ENCODE results near the gene YTHDF1.

YTHDF1 gene

GRCh38 chr20:63249891-63250290 is 34.0 kb upstream of the YTHDF1 start:
- WGBS (ENCODE audit: insufficient coverage) = 89% methylated on average over 13 of the region's 15 CpGs
- H3K9me3 ChIP-seq (ENCODE audit: control extremely low read depth in 1 of 5, control insufficient read depth in 4 of 5, insufficient read depth in 2 of 5, low read depth in 1 of 5, low read length in 4 of 5) = peaks cover 0 to 3% (median 0%) of the 10 kb centered on the region in 5 experiments
- H3K4me1 ChIP-seq (ENCODE audit: control extremely low read depth in 1 of 4, control insufficient read depth in 4 of 4, insufficient read depth in 4 of 4, low read length in 3 of 4) = peaks cover 0 to 14% (median 5%) of the 10 kb centered on the region in 4 experiments
- ChIA-PET POLR2A (no interaction called here), CTCF (no interaction called here)
- H3K4me3 ChIP-seq (ENCODE audit: control insufficient read depth in 1 of 7, extremely low read depth in 1 of 7, insufficient read depth in 4 of 7, low read depth in 2 of 7, low read length in 6 of 7) = no peak overlapping the region
- no peaks in the 10 kb centered on the region for H3K36me3 ChIP-seq (ENCODE audit: control insufficient read depth in 4 of 4, insufficient read depth in 4 of 4, low read length in 3 of 4)
- no peak for DNase-seq
- H3K27ac ChIP-seq (ENCODE audit: insufficient read depth in 1 of 2, low read depth in 1 of 2, low read length in 2 of 2, poor library complexity in 1 of 2, severe bottlenecking in 2 of 2) = no peak overlapping the region
- peaks cover 0 to 91% (median 42%) of the 10 kb centered on the region in 5 experiments for H3K27me3 ChIP-seq (replicated peaks in 2 of 5; ENCODE audit: control insufficient read depth in 4 of 5, insufficient read depth in 5 of 5, low read length in 4 of 5)

- Histone ChIP-seq H3K4me3 (ENCODE audit: control insufficient read depth in 1 of 7, extremely low read depth in 1 of 7, insufficient read depth in 4 of 7, low read depth in 2 of 7, low read length in 6 of 7) (no peak overlapping the region), H3K9me3 (ENCODE audit: control extremely low read depth in 1 of 5, control insufficient read depth in 4 of 5, insufficient read depth in 2 of 5, low read depth in 1 of 5, low read length in 4 of 5) (peaks cover 0 to 3% (median 0%) of the 10 kb centered on the region in 5 experiments), H3K36me3 (ENCODE audit: control insufficient read depth in 4 of 4, insufficient read depth in 4 of 4, low read length in 3 of 4) (no peaks in the 10 kb centered on the region), H3K27me3 (replicated peaks in 2 of 5; ENCODE audit: control insufficient read depth in 4 of 5, insufficient read depth in 5 of 5, low read length in 4 of 5) (peaks cover 0 to 84% (median 40%) of the 10 kb centered on the region in 5 experiments), H3K4me1 (ENCODE audit: control extremely low read depth in 1 of 4, control insufficient read depth in 4 of 4, insufficient read depth in 4 of 4, low read length in 3 of 4) (peaks cover 0 to 10% (median 3%) of the 10 kb centered on the region in 4 experiments), H3K27ac (ENCODE audit: insufficient read depth in 1 of 2, low read depth in 1 of 2, low read length in 2 of 2, poor library complexity in 1 of 2, severe bottlenecking in 2 of 2) (no peak overlapping the region)
- no peak for DNase-seq
- ChIA-PET POLR2A (no interaction called here), CTCF (interaction anchor here (1.0 kb wide), 1 partner anchor 26 kb away, joined by 4 read pairs; no protein-coding TSS in a partner anchor)
- 80% methylated on average over 23 of the region's 25 CpGs for WGBS (ENCODE audit: insufficient coverage)
Measured at GRCh38 chr20:63248835-63249591, 33.1 kb upstream of the YTHDF1 start.

GRCh38 chr20:63247671-63248228 is 31.8 kb upstream of the YTHDF1 start:
- H3K27me3 ChIP-seq (replicated peaks in 2 of 5; ENCODE audit: control insufficient read depth in 4 of 5, insufficient read depth in 5 of 5, low read length in 4 of 5) = peaks cover 0 to 72% (median 33%) of the 10 kb centered on the region in 5 experiments
- DNase-seq = no peak
- peaks cover 0 to under 1% (median 0%) of the 10 kb centered on the region in 5 experiments for H3K9me3 ChIP-seq (ENCODE audit: control extremely low read depth in 1 of 5, control insufficient read depth in 4 of 5, insufficient read depth in 2 of 5, low read depth in 1 of 5, low read length in 4 of 5)
- WGBS (ENCODE audit: insufficient coverage) = 77% methylated on average over 23 of the region's 24 CpGs
- no peaks in the 10 kb centered on the region for H3K36me3 ChIP-seq (ENCODE audit: control insufficient read depth in 4 of 4, insufficient read depth in 4 of 4, low read length in 3 of 4)
- peaks cover 0 to under 1% (median 0%) of the 10 kb centered on the region in 4 experiments for H3K4me1 ChIP-seq (ENCODE audit: control extremely low read depth in 1 of 4, control insufficient read depth in 4 of 4, insufficient read depth in 4 of 4, low read length in 3 of 4)
- CTCF ChIA-PET = interaction anchor here (1.0 to 1.6 kb wide), 2 partner anchors 13 to 25 kb away, joined by 4 to 5 read pairs; no protein-coding TSS in a partner anchor
- H3K4me3 ChIP-seq (ENCODE audit: control insufficient read depth in 1 of 7, extremely low read depth in 1 of 7, insufficient read depth in 4 of 7, low read depth in 2 of 7, low read length in 6 of 7) = no peak overlapping the region
- H3K27ac ChIP-seq (ENCODE audit: insufficient read depth in 1 of 2, low read depth in 1 of 2, low read length in 2 of 2, poor library complexity in 1 of 2, severe bottlenecking in 2 of 2) = no peak overlapping the region
- POLR2A ChIA-PET = no interaction called here

GRCh38 chr20:63246490-63247288 is 30.8 kb upstream of the YTHDF1 start:
- peaks cover 0 to 62% (median 24%) of the 10 kb centered on the region in 5 experiments for H3K27me3 ChIP-seq (replicated peaks in 2 of 5; ENCODE audit: control insufficient read depth in 4 of 5, insufficient read depth in 5 of 5, low read length in 4 of 5)
- no peak overlapping the region for H3K27ac ChIP-seq (ENCODE audit: insufficient read depth in 1 of 2, low read depth in 1 of 2, low read length in 2 of 2, poor library complexity in 1 of 2, severe bottlenecking in 2 of 2)
- no peaks in the 10 kb centered on the region for H3K4me1 ChIP-seq (ENCODE audit: control extremely low read depth in 1 of 4, control insufficient read depth in 4 of 4, insufficient read depth in 4 of 4, low read length in 3 of 4)
- ChIA-PET CTCF (interaction anchor here (1.6 to 2.7 kb wide), 3 partner anchors 12 to 27 kb away, joined by 5 to 12 read pairs (median 9); no protein-coding TSS in a partner anchor), POLR2A (no interaction called here)
- WGBS (ENCODE audit: insufficient coverage) = 42% methylated on average over 46 of the region's 50 CpGs
- H3K36me3 ChIP-seq (ENCODE audit: control insufficient read depth in 4 of 4, insufficient read depth in 4 of 4, low read length in 3 of 4) = no peaks in the 10 kb centered on the region
- peak overlapping the region in 1 of 7 experiments; percentile 11 for H3K4me3 ChIP-seq (ENCODE audit: control insufficient read depth in 1 of 7, extremely low read depth in 1 of 7, insufficient read depth in 4 of 7, low read depth in 2 of 7, low read length in 6 of 7)
- no peak for DNase-seq
- H3K9me3 ChIP-seq (ENCODE audit: control extremely low read depth in 1 of 5, control insufficient read depth in 4 of 5, insufficient read depth in 2 of 5, low read depth in 1 of 5, low read length in 4 of 5) = no peaks in the 10 kb centered on the region

GRCh38 chr20:63244468-63244867 is 28.5 kb upstream of the YTHDF1 start:
- CTCF ChIA-PET = interaction anchor here (2.3 to 2.7 kb wide), 2 partner anchors 21 to 25 kb away, joined by 9 to 12 read pairs; no protein-coding TSS in a partner anchor
- POLR2A ChIA-PET = interaction anchor here (0.6 kb wide), 1 partner anchor 9 kb away, joined by 3 read pairs; no protein-coding TSS in a partner anchor
- H3K27me3 ChIP-seq (replicated peaks in 2 of 5; ENCODE audit: control insufficient read depth in 4 of 5, insufficient read depth in 5 of 5, low read length in 4 of 5) = peaks cover 0 to 49% (median 21%) of the 10 kb centered on the region in 5 experiments
- H3K4me1 ChIP-seq (ENCODE audit: control extremely low read depth in 1 of 4, control insufficient read depth in 4 of 4, insufficient read depth in 4 of 4, low read length in 3 of 4) = no peaks in the 10 kb centered on the region
- DNase-seq = no peak
- H3K9me3 ChIP-seq (ENCODE audit: control extremely low read depth in 1 of 5, control insufficient read depth in 4 of 5, insufficient read depth in 2 of 5, low read depth in 1 of 5, low read length in 4 of 5) = no peaks in the 10 kb centered on the region
- H3K27ac ChIP-seq (ENCODE audit: insufficient read depth in 1 of 2, low read depth in 1 of 2, low read length in 2 of 2, poor library complexity in 1 of 2, severe bottlenecking in 2 of 2) = no peak overlapping the region
- H3K4me3 ChIP-seq (ENCODE audit: control insufficient read depth in 1 of 7, extremely low read depth in 1 of 7, insufficient read depth in 4 of 7, low read depth in 2 of 7, low read length in 6 of 7) = no peak overlapping the region
- H3K36me3 ChIP-seq (ENCODE audit: control insufficient read depth in 4 of 4, insufficient read depth in 4 of 4, low read length in 3 of 4) = no peaks in the 10 kb centered on the region
- 82% methylated on average over 10 of the region's 10 CpGs for WGBS (ENCODE audit: insufficient coverage)

- no peaks in the 10 kb centered on the region for H3K9me3 ChIP-seq (ENCODE audit: control extremely low read depth in 1 of 5, control insufficient read depth in 4 of 5, insufficient read depth in 2 of 5, low read depth in 1 of 5, low read length in 4 of 5)
- POLR2A ChIA-PET = interaction anchor here (0.6 kb wide), 1 partner anchor 10 kb away, joined by 3 read pairs; no protein-coding TSS in a partner anchor
- H3K27me3 ChIP-seq (replicated peaks in 2 of 5; ENCODE audit: control insufficient read depth in 4 of 5, insufficient read depth in 5 of 5, low read length in 4 of 5) = peaks cover 0 to 42% (median 17%) of the 10 kb centered on the region in 5 experiments
- H3K4me3 ChIP-seq (ENCODE audit: control insufficient read depth in 1 of 7, extremely low read depth in 1 of 7, insufficient read depth in 4 of 7, low read depth in 2 of 7, low read length in 6 of 7) = no peak overlapping the region
- 96% methylated on average over 25 of the region's 25 CpGs for WGBS (ENCODE audit: insufficient coverage)
- H3K27ac ChIP-seq (ENCODE audit: insufficient read depth in 1 of 2, low read depth in 1 of 2, low read length in 2 of 2, poor library complexity in 1 of 2, severe bottlenecking in 2 of 2) = no peak overlapping the region
- CTCF ChIA-PET = no interaction called here
- no peaks in the 10 kb centered on the region for H3K36me3 ChIP-seq (ENCODE audit: control insufficient read depth in 4 of 4, insufficient read depth in 4 of 4, low read length in 3 of 4)
- no peak for DNase-seq
- H3K4me1 ChIP-seq (ENCODE audit: control extremely low read depth in 1 of 4, control insufficient read depth in 4 of 4, insufficient read depth in 4 of 4, low read length in 3 of 4) = no peaks in the 10 kb centered on the region
Measured at GRCh38 chr20:63243604-63244247, 27.8 kb upstream of the YTHDF1 start.

All from common myeloid progenitor, CD34-positive (primary cell).